ENCODE measurements around the gene CACNA1S.

CACNA1S gene

GRCh38 chr1:201059871-201060555 lies 52.2 kb downstream of the CACNA1S start:
- no peak for FAIRE-seq

- no peak for FAIRE-seq
Observed at GRCh38 chr1:201059401-201059800, 52.8 kb downstream of the CACNA1S start.

- no peak for FAIRE-seq
Observed at GRCh38 chr1:201054091-201054543, 58.1 kb downstream of the CACNA1S start.

- FAIRE-seq: no peak
Observed at GRCh38 chr1:201053155-201053860, 58.9 kb downstream of the CACNA1S start.

- FAIRE-seq: no peak
Observed at GRCh38 chr1:201051399-201051798, 60.8 kb downstream of the CACNA1S start.

GRCh38 chr1:201050515-201051277 lies 61.5 kb downstream of the CACNA1S start:
- no peak for FAIRE-seq

- FAIRE-seq: no peak
Observed at GRCh38 chr1:201049248-201049831, 62.9 kb downstream of the CACNA1S start.

GRCh38 chr1:201048521-201048920 lies 63.7 kb downstream of the CACNA1S start:
- FAIRE-seq: no peak

- no peak for FAIRE-seq
Observed at GRCh38 chr1:201044119-201044518, 68.1 kb downstream of the CACNA1S start.

- no peak for FAIRE-seq
Observed at GRCh38 chr1:201042779-201043461, 69.3 kb downstream of the CACNA1S start.

- no peak for FAIRE-seq
Observed at GRCh38 chr1:201041011-201041410, 71.2 kb downstream of the CACNA1S start.

- no peak for FAIRE-seq
Observed at GRCh38 chr1:201039876-201040275, 72.3 kb downstream of the CACNA1S start.

GRCh38 chr1:201039418-201039817 lies 72.8 kb downstream of the CACNA1S start:
- FAIRE-seq: no peak

- no peak for FAIRE-seq
Observed at GRCh38 chr1:201038186-201038876, 73.9 kb downstream of the CACNA1S start.

GRCh38 chr1:201036188-201036842 lies 75.9 kb downstream of the CACNA1S start:
- no peak for FAIRE-seq

- no peak for FAIRE-seq
Observed at GRCh38 chr1:201034671-201035070, 77.6 kb downstream of the CACNA1S start.

GRCh38 chr1:201032408-201032807 lies 79.8 kb downstream of the CACNA1S start:
- FAIRE-seq: no peak

- no peak for FAIRE-seq
Observed at GRCh38 chr1:201028461-201028889, 83.8 kb downstream of the CACNA1S start.

GRCh38 chr1:201026836-201027235 lies 85.4 kb downstream of the CACNA1S start:
- no peak for FAIRE-seq

- FAIRE-seq: no peak
Observed at GRCh38 chr1:201026234-201026633, 86.0 kb downstream of the CACNA1S start.

GRCh38 chr1:201025571-201026002 lies 86.6 kb downstream of the CACNA1S start:
- FAIRE-seq: no peak
